ENCODE data around the gene CDC42BPA.
"Not testable (repeated sequence)": the region's sequence is repeated elsewhere in the genome, so short reads cannot be mapped to it uniquely, and the experiment has no call there.

The CDC42BPA gene

GRCh38 chr1:227006226-227006796 lies 312.0 kb downstream of the CDC42BPA start:
- POLR2A ChIA-PET: interaction anchor here (0.5 kb wide), 1 partner anchor 67 kb away, joined by 3 read pairs; no protein-coding TSS in a partner anchor
- DNase-seq (ENCODE audit: extremely low spot score): no peak
- CTCF ChIA-PET: interaction anchor here (0.7 to 1.7 kb wide), 3 partner anchors 11 to 94 kb away, joined by 3 to 5 read pairs (median 4); no protein-coding TSS in a partner anchor
- TF ChIP-seq CTCF (IDR thresholded peaks at IDR 0.05; ENCODE audit: control extremely low read depth, extremely low read depth, low read depth, missing control alignments): no peak

DNA sequence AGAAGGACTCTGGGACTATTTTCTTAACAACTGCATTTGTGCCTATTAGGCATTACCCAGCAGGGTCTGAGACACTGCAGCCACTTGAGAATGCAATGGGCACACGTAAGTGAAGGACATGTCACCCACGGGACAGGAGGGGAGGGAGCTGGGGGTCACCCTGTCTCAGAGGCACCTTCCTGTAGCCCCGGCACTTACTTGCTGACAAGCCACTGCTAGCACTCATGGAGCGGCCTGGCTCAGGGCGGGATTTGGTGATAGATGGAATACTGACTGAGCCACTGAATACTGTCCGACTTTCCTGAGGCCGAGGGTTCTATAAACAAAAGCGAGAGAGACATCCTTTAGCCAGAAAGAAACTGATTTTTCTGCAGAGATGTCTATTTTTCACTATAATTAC lies 313.5 kb downstream of the CDC42BPA start:
- TF ChIP-seq CTCF (IDR thresholded peaks at IDR 0.05; ENCODE audit: control extremely low read depth, extremely low read depth, low read depth, missing control alignments): no peak
- ChIA-PET CTCF (interaction anchor here (1.5 kb wide), 1 partner anchor 58 kb away, joined by 4 read pairs; no protein-coding TSS in a partner anchor), POLR2A (no interaction called here)
- DNase-seq (ENCODE audit: extremely low spot score): no peak

GRCh38 chr1:227003165-227003564 lies 315.1 kb downstream of the CDC42BPA start:
- no peak for DNase-seq (ENCODE audit: extremely low spot score)
- ChIA-PET POLR2A (no interaction called here), CTCF (interaction anchor here (1.3 to 1.5 kb wide), 2 partner anchors 9 to 16 kb away, joined by 3 to 4 read pairs; no protein-coding TSS in a partner anchor)
- no peak for TF ChIP-seq CTCF (IDR thresholded peaks at IDR 0.05; ENCODE audit: control extremely low read depth, extremely low read depth, low read depth, missing control alignments)

DNA sequence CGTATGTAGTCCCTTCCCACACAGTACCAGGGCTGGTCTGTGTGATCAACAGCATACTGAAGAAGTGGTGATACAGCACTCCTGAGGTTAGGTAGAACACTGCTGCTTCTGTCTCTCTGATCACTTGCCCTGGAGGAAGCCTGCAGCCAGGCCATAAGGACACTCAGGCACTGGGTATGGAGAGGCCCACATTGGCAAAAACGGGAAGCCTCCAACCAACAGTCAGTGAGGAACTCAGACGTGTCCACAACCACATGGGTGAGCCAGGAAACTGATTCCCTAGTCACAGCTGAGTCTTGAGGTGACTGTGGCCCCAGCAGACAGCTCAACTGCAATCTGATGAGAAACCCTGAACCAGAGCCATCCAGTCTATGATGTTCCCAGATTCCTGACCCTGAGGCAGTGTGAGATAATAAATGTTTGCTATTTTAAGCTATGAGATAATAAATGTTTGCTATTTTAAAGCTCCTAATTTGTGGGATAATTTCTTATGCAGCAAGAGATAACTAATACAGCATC lies 315.7 kb downstream of the CDC42BPA start:
- DNase-seq (ENCODE audit: extremely low spot score): no peak
- POLR2A ChIA-PET: no interaction called here
- CTCF ChIA-PET: interaction anchor here (1.3 to 1.4 kb wide), 2 partner anchors 8 to 9 kb away, joined by 3 to 4 read pairs; no protein-coding TSS in a partner anchor
- no peak for TF ChIP-seq CTCF (IDR thresholded peaks at IDR 0.05; ENCODE audit: control extremely low read depth, extremely low read depth, low read depth, missing control alignments)

GRCh38 chr1:226999579-226999978 lies 318.7 kb downstream of the CDC42BPA start:
- POLR2A ChIA-PET; CTCF ChIA-PET; DNase-seq (ENCODE audit: extremely low spot score): not testable (repeated sequence)

GRCh38 chr1:226995365-226996332 lies 322.6 kb downstream of the CDC42BPA start:
- CTCF ChIA-PET: interaction anchor here (0.6 to 1.8 kb wide), 5 partner anchors 11 to 83 kb away, joined by 3 to 5 read pairs (median 3); no protein-coding TSS in a partner anchor
- POLR2A ChIA-PET: no interaction called here
- no peak for TF ChIP-seq CTCF (IDR thresholded peaks at IDR 0.05; ENCODE audit: control extremely low read depth, extremely low read depth, low read depth, missing control alignments)
- peak; percentile 66 for DNase-seq (ENCODE audit: extremely low spot score)
